ENCODE measurements around the gene RALGPS1. TPM values are rescaled to one million over a fixed set of nuclear protein-coding genes. Genes with fewer than 3 reads are reported as not detected.

Gene RALGPS1
- total and polyA plus RNA-seq, 2 of the 8 experiments (the other 6 are each of a cell fraction or from before 2014, with no cell fraction given) = 20.0 to 23.5 TPM

DNA sequence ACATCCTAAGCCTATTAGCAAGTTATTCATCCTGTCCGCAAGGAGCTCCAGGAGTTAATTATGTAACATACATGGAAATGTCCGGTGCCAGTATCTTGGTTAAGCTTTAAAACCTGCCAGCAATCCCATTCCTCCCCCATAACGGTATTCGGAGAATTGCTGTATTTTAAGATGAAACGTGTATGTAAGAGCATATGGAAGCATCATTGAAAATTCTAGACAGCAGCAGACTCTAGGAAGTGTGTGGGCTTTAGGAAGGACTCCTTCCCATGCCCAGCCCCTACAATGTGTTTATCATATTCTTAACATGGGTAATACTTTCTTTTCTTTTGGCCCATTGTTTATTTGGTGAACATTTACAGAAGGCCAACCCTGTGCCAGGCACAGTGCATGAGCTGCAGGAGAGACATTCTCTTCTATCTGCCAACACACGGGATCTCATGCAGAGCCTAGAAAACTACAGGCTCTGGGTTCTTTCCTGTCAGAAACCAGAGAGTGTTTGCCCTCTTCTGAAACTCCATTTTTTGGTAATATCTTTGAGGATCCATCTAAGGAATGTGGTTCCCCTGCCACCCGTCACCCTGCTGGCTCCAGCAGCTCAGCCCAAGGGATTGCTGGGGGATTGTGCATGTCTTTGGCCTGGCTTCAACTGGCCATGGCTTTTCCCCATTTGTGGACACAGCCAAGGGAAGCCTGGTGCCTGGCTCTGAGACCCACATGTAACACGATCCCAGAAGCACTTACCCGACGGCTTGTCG is 192.8 kb downstream of the RALGPS1 start:
- no peaks in the 10 kb centered on the region for H3K9me3 ChIP-seq (ENCODE audit: insufficient read depth in 2 of 2, low read depth in 1 of 2, low read length in 1 of 2)
- H3K79me1 ChIP-seq (ENCODE audit: low read depth, low read length) = peaks cover 2% of the 10 kb centered on the region; the same call in 1 of the 2 replicates
- no peak overlapping the region for H3K18ac ChIP-seq (ENCODE audit: extremely low read depth, low read length)
- peaks cover 6 to 13% (median 8%) of the 10 kb centered on the region in 4 experiments for H3K4me1 ChIP-seq (replicated peaks in 1 of 4; ENCODE audit: control insufficient read depth in 3 of 4, insufficient read depth in 4 of 4, low read length in 3 of 4)
- H3K23ac ChIP-seq (ENCODE audit: insufficient read length) = no peak overlapping the region
- no peaks in the 10 kb centered on the region for H3K27me3 ChIP-seq (replicated peaks in 1 of 4; ENCODE audit: control insufficient read depth in 3 of 4, extremely low read depth in 1 of 4, insufficient read depth in 3 of 4, low read length in 3 of 4)
- no peak for TF ChIP-seq NRF1 (IDR thresholded peaks at IDR 0.05; ENCODE audit: low read depth, low read length)
- no peak for TF ChIP-seq TBP (IDR thresholded peaks at IDR 0.05; ENCODE audit: low read depth, low read length)
- TF ChIP-seq FOSL1 (IDR thresholded peaks at IDR 0.05; ENCODE audit: insufficient read depth, low read depth, low read length) = no peak
- no peak for TF ChIP-seq EZH2 (IDR thresholded peaks at IDR 0.05; ENCODE audit: low read depth, low read length, severe bottlenecking)
- no peak for TF ChIP-seq TAF1 (IDR thresholded peaks at IDR 0.05; ENCODE audit: low read depth, low read length)
- no peak for DNase-seq (ENCODE audit: low read depth in 1 of 2, low spot score in 2 of 2)
- no peak for FAIRE-seq
- peaks cover 0 to 5% of the 10 kb centered on the region in 2 experiments for H4K20me1 ChIP-seq (replicated peaks in 1 of 2; ENCODE audit: control insufficient read depth in 1 of 2, insufficient read depth in 2 of 2, low read length in 2 of 2)
- H4K91ac ChIP-seq (replicated peaks; ENCODE audit: insufficient read length, low read length) = no peak overlapping the region
- no peak overlapping the region for H3K14ac ChIP-seq (ENCODE audit: insufficient read length)
- no peak overlapping the region for H3K9ac ChIP-seq (replicated peaks in 1 of 4; ENCODE audit: extremely low read depth in 1 of 4, low read depth in 3 of 4, low read length in 3 of 4)
- no peak overlapping the region for H2BK120ac ChIP-seq (replicated peaks; ENCODE audit: low read depth, low read length)
- no peak overlapping the region; the same call in 1 of the 2 replicates for H2BK5ac ChIP-seq (ENCODE audit: low read depth, low read length)
- POLR2A ChIA-PET (ENCODE audit: partially characterized antibody) = no interaction called here
- no peak overlapping the region for H3K56ac ChIP-seq (replicated peaks; ENCODE audit: insufficient read length, low read depth, low read length)
- CTCF ChIA-PET (ENCODE audit: partially characterized antibody) = interaction anchor here (1.0 to 1.3 kb wide), 3 partner anchors 72 to 142 kb away, joined by 3 to 4 read pairs (median 3); no protein-coding TSS in a partner anchor
- no peak overlapping the region for H4K8ac ChIP-seq (ENCODE audit: extremely low read depth, insufficient read depth, low read length)
- no peak overlapping the region for H3K27ac ChIP-seq (ENCODE audit: low read depth, low read length)
- H3K4me3 ChIP-seq (ENCODE audit: extremely low read depth in 1 of 4, insufficient read depth in 2 of 4, low read depth in 3 of 4, low read length in 4 of 4) = no peak overlapping the region
- no peaks in the 10 kb centered on the region for H3K79me2 ChIP-seq (ENCODE audit: control insufficient read depth in 1 of 2, insufficient read depth in 2 of 2, low read length in 2 of 2)
- H2AFZ ChIP-seq (ENCODE audit: low read length) = no peak overlapping the region
- no peak overlapping the region for H3K4me2 ChIP-seq (ENCODE audit: insufficient read depth in 1 of 2, low read depth in 2 of 2, low read length in 2 of 2)
- H2AK5ac ChIP-seq (ENCODE audit: low read depth, low read length) = no peak overlapping the region
- H2BK15ac ChIP-seq (ENCODE audit: low read length) = no peak overlapping the region
- H3K23me2 ChIP-seq (ENCODE audit: low read depth, low read length) = no peaks in the 10 kb centered on the region
- H4K5ac ChIP-seq (ENCODE audit: insufficient read length, low read depth, low read length) = no peak overlapping the region
- H3K36me3 ChIP-seq (ENCODE audit: control insufficient read depth in 2 of 4, insufficient read depth in 4 of 4, low read length in 3 of 4) = no peaks in the 10 kb centered on the region
- WGBS, 2 experiments (ENCODE audit: extremely low coverage in 1 of 2, insufficient coverage in 1 of 2, insufficient read length in 1 of 2, insufficient replicate concordance in 2 of 2, low coverage in 1 of 2, low lambda C conversion rate in 2 of 2, missing lambda C conversion rate in 1 of 2) = 91% methylated on average over 11 of the region's 11 CpGs; no CpG with 5 or more reads in 1 of the 2 experiments
- no peak overlapping the region for H2BK12ac ChIP-seq (ENCODE audit: low read depth, low read length)
- no peak overlapping the region for H3K4ac ChIP-seq (replicated peaks; ENCODE audit: insufficient read length, low read depth, low read length)
- no peak overlapping the region for H2BK20ac ChIP-seq (ENCODE audit: low read length)

All from H1 (cell line).